H1 (cell line): ENCODE data around the gene SPATA13. TPM values are rescaled to one million over a fixed set of nuclear protein-coding genes. Genes with fewer than 3 reads are reported as not detected.

Experiments used
- CTCF ChIA-PET: fragments of 300-600 bp; sonication (Branson Sonifier 250); formaldehyde crosslinking; loops from one replicate; lab custom pipeline; 2021; ENCODE audit not compliant: partially characterized antibody; lab: Charles Lee
- POLR2A ChIA-PET: fragments of 300-600 bp; sonication (Branson Sonifier 250); formaldehyde crosslinking; loops from one replicate; lab custom pipeline; 2021; ENCODE audit warnings: inconsistent platforms; ENCODE audit not compliant: partially characterized antibody; lab: Charles Lee
- DNase-seq, 2 experiments: peaks; one replicate each; pipeline versions ENCODE4 v3.0.0 to v3.0.0-alpha.2; 2010 to 2022; ENCODE audit warnings: low spot score in 2 of 2, low read depth in 1 of 2, mixed read lengths in 1 of 2
- FAIRE-seq: peaks from 2 replicates; lab custom pipeline; 2011; peaks lifted over from hg19 to GRCh38; lab: Jason Lieb, UNC
- H2AFZ ChIP-seq: 2 replicates; pipeline ENCODE4 v1.8.1; 2012; ENCODE audit warnings: low read length, inconsistent platforms
- H2AK5ac ChIP-seq: 2 replicates; pipeline ENCODE4 v1.6.1; 2013; ENCODE audit warnings: low read depth, low read length
- H2BK120ac ChIP-seq: replicated peaks from 2 replicates; pipeline ENCODE3; 2013; ENCODE audit warnings: low read depth, low read length, inconsistent platforms
- H2BK12ac ChIP-seq: 2 replicates; pipeline ENCODE4 v1.6.1; 2013; ENCODE audit warnings: low read depth, low read length
- H2BK15ac ChIP-seq: 2 replicates; pipeline ENCODE4 v1.6.1; 2013; ENCODE audit warnings: low read length
- H2BK20ac ChIP-seq: 2 replicates; pipeline ENCODE4 v1.6.1; 2013; ENCODE audit warnings: low read length
- H2BK5ac ChIP-seq: 2 replicates; pipeline ENCODE4 v1.6.1; 2013; ENCODE audit warnings: low read depth, low read length
- H3K14ac ChIP-seq: 2 replicates; pipeline ENCODE4 v1.6.1; 2013; ENCODE audit warnings: inconsistent platforms; ENCODE audit not compliant: insufficient read length
- H3K18ac ChIP-seq: 2 replicates; pipeline ENCODE4 v1.6.1; 2013; ENCODE audit warnings: low read length; ENCODE audit errors: extremely low read depth
- H3K23ac ChIP-seq: 2 replicates; pipeline ENCODE4 v1.6.1; 2013; ENCODE audit warnings: inconsistent platforms; ENCODE audit not compliant: insufficient read length
- H3K23me2 ChIP-seq: 2 replicates; pipeline ENCODE4 v1.6.1; 2013; ENCODE audit warnings: low read depth, low read length
- H3K27ac ChIP-seq: 2 replicates; pipeline ENCODE4 v1.6.1; 2011; ENCODE audit warnings: low read depth, low read length, inconsistent platforms
- H3K27me3 ChIP-seq, 4 experiments: replicated peaks in 1 of 4; 1 replicate in 1 of 4; 2 replicates in 3 of 4; pipeline versions ENCODE4 v1.6.1 to v1.8.1; 2011 to 2013; ENCODE audit warnings: low read length in 3 of 4, mild to moderate bottlenecking in 3 of 4, inconsistent platforms in 2 of 4, mixed read lengths in 2 of 4, moderate library complexity in 1 of 4; ENCODE audit not compliant: control insufficient read depth in 3 of 4, insufficient read depth in 3 of 4; ENCODE audit errors: extremely low read depth in 1 of 4
- H3K36me3 ChIP-seq, 4 experiments: 2 replicates each; pipeline versions ENCODE4 v1.6.1 to v1.8.1; 2011 to 2013; ENCODE audit warnings: mild to moderate bottlenecking in 4 of 4, low read length in 3 of 4, moderate library complexity in 2 of 4, control low read depth in 1 of 4, inconsistent platforms in 1 of 4; ENCODE audit not compliant: insufficient read depth in 4 of 4, control insufficient read depth in 2 of 4
- H3K4ac ChIP-seq: replicated peaks from 2 replicates; pipeline ENCODE3; 2013; ENCODE audit warnings: low read length, low read depth, mixed read lengths, inconsistent platforms; ENCODE audit not compliant: insufficient read length
- H3K4me1 ChIP-seq, 4 experiments: replicated peaks in 1 of 4; 1 replicate in 1 of 4; 2 replicates in 3 of 4; pipeline versions ENCODE4 v1.6.1 to v1.8.1; 2011 to 2013; ENCODE audit warnings: low read length in 3 of 4, inconsistent platforms in 2 of 4, mixed read lengths in 1 of 4; ENCODE audit not compliant: insufficient read depth in 4 of 4, control insufficient read depth in 3 of 4
- H3K4me2 ChIP-seq, 2 experiments: 2 replicates each; pipeline versions ENCODE4 v1.6.1 to v1.8.1; 2011 to 2013; ENCODE audit warnings: low read depth in 2 of 2, low read length in 2 of 2, control low read depth in 1 of 2, inconsistent platforms in 1 of 2, mild to moderate bottlenecking in 1 of 2; ENCODE audit not compliant: insufficient read depth in 1 of 2
- H3K4me3 ChIP-seq, 4 experiments: fragments of 200-600, 300-600 bp in 1 of 4; sonication (generic), shearing (Covaris generic), sonication (Bioruptor Twin) in 1 of 4; 2 replicates each; pipeline versions ENCODE4 v1.5.1 to v1.8.1; 2011 to 2016; ENCODE audit warnings: low read length in 4 of 4, low read depth in 3 of 4, control low read depth in 2 of 4, inconsistent platforms in 2 of 4, mild to moderate bottlenecking in 2 of 4, mixed read lengths in 1 of 4, moderate library complexity in 1 of 4; ENCODE audit not compliant: insufficient read depth in 2 of 4; ENCODE audit errors: extremely low read depth in 1 of 4
- H3K56ac ChIP-seq: replicated peaks from 2 replicates; pipeline ENCODE3; 2013; ENCODE audit warnings: low read depth, mild to moderate bottlenecking, mixed read lengths, low read length, inconsistent platforms; ENCODE audit not compliant: insufficient read length
- H3K79me1 ChIP-seq: 2 replicates; pipeline ENCODE4 v1.6.1; 2013; ENCODE audit warnings: low read depth, low read length, control low read depth
- H3K79me2 ChIP-seq, 2 experiments: 2 replicates each; pipeline versions ENCODE4 v1.6.1 to v1.8.1; 2012 to 2013; ENCODE audit warnings: low read length in 2 of 2, mild to moderate bottlenecking in 2 of 2, inconsistent platforms in 1 of 2; ENCODE audit not compliant: insufficient read depth in 2 of 2, control insufficient read depth in 1 of 2
- H3K9ac ChIP-seq, 4 experiments: replicated peaks in 1 of 4; 1 replicate in 1 of 4; 2 replicates in 3 of 4; pipeline versions ENCODE4 v1.6.1 to v1.8.1; 2011 to 2013; ENCODE audit warnings: low read depth in 3 of 4, low read length in 3 of 4, control low read depth in 2 of 4, mild to moderate bottlenecking in 2 of 4, moderate library complexity in 2 of 4, inconsistent platforms in 1 of 4; ENCODE audit errors: extremely low read depth in 1 of 4
- H3K9me3 ChIP-seq, 2 experiments: 2 replicates each; pipeline versions ENCODE4 v1.6.1 to v1.8.1; 2012 to 2013; ENCODE audit warnings: mild to moderate bottlenecking in 2 of 2, moderate library complexity in 2 of 2, control low read depth in 1 of 2, inconsistent platforms in 1 of 2, low read depth in 1 of 2, low read length in 1 of 2, mixed read lengths in 1 of 2; ENCODE audit not compliant: insufficient read depth in 2 of 2
- H4K20me1 ChIP-seq, 2 experiments: replicated peaks in 1 of 2; 2 replicates each; pipeline versions ENCODE3 to v1.8.1; 2011 to 2013; ENCODE audit warnings: inconsistent platforms in 2 of 2, low read length in 2 of 2, mild to moderate bottlenecking in 1 of 2; ENCODE audit not compliant: insufficient read depth in 2 of 2, control insufficient read depth in 1 of 2
- H4K5ac ChIP-seq: 2 replicates; pipeline ENCODE4 v1.6.1; 2013; ENCODE audit warnings: low read length, low read depth, mixed read lengths, inconsistent platforms; ENCODE audit not compliant: insufficient read length
- H4K8ac ChIP-seq: 2 replicates; pipeline ENCODE4 v1.8.0; 2013; ENCODE audit warnings: mild to moderate bottlenecking, moderate library complexity, low read length, inconsistent platforms; ENCODE audit not compliant: insufficient read depth; ENCODE audit errors: extremely low read depth
- H4K91ac ChIP-seq: replicated peaks from 2 replicates; pipeline ENCODE3; 2013; ENCODE audit warnings: low read length, mixed read lengths, inconsistent platforms; ENCODE audit not compliant: insufficient read length
- BACH1 ChIP-seq: IDR thresholded peaks from 2 replicates; pipeline ENCODE4 v1.6.1; 2012; ENCODE audit warnings: low read length, improper control_type of control experiment
- BRCA1 ChIP-seq: IDR thresholded peaks from 2 replicates; pipeline ENCODE4 v1.6.1; 2012; ENCODE audit warnings: low read depth, low read length, improper control_type of control experiment
- CTCF ChIP-seq, 3 experiments: IDR thresholded peaks; 1 replicate in 2 of 3; 2 replicates in 1 of 3; pipeline versions ENCODE4 v1.5.1 to v1.6.1; 2011; ENCODE audit warnings: low read length in 3 of 3, mild to moderate bottlenecking in 3 of 3, inconsistent platforms in 2 of 3, low read depth in 1 of 3, moderate library complexity in 1 of 3; ENCODE audit not compliant: insufficient read depth in 1 of 3; ENCODE audit errors: control extremely low read depth in 1 of 3
- EZH2 ChIP-seq: fragments of 200-600 bp; sonication (generic); IDR thresholded peaks from 2 replicates; pipeline ENCODE4 v1.7.1; 2012; ENCODE audit warnings: low read depth, mild to moderate bottlenecking, moderate library complexity, low read length, inconsistent platforms; ENCODE audit not compliant: severe bottlenecking
- GABPA ChIP-seq: IDR thresholded peaks from 2 replicates; pipeline ENCODE4 v1.6.1; 2011; ENCODE audit warnings: mild to moderate bottlenecking, low read length, moderate library complexity, borderline replicate concordance; ENCODE audit not compliant: insufficient read depth
- KDM5A ChIP-seq: fragments of 200-600 bp; IDR thresholded peaks from 2 replicates; pipeline ENCODE4 v1.7.1; 2012; ENCODE audit warnings: mild to moderate bottlenecking, low read length, inconsistent platforms, mixed read lengths
- MAFK ChIP-seq: IDR thresholded peaks from 2 replicates; pipeline ENCODE4 v1.6.1; 2012; ENCODE audit warnings: low read depth, mild to moderate bottlenecking, improper control_type of control experiment, low read length
- MAX ChIP-seq: IDR thresholded peaks from 2 replicates; pipeline ENCODE4 v1.6.1; 2012; ENCODE audit warnings: inconsistent platforms
- NANOG ChIP-seq: IDR thresholded peaks from 2 replicates; pipeline ENCODE4 v1.6.1; 2011; ENCODE audit warnings: low read length, low read depth, mild to moderate bottlenecking, inconsistent platforms; ENCODE audit not compliant: insufficient read depth, poor library complexity, severe bottlenecking
- RAD21 ChIP-seq, 2 experiments: IDR thresholded peaks in 1 of 2; conservative IDR thresholded peaks in 1 of 2; 2 replicates each; pipeline ENCODE4 v1.6.1; 2011; ENCODE audit warnings: low read depth in 2 of 2, low read length in 2 of 2, improper control_type of control experiment in 1 of 2, inconsistent platforms in 1 of 2, mild to moderate bottlenecking in 1 of 2, moderate library complexity in 1 of 2
- YY1 ChIP-seq: IDR thresholded peaks from 2 replicates; pipeline ENCODE4 v1.6.1; 2011; ENCODE audit warnings: low read depth, mild to moderate bottlenecking, low read length
- WGBS, 2 experiments: shearing (Covaris generic) in 1 of 2; methylation state at CpG; one replicate each; pipeline versions ENCODE4 v1.1.6 to v1.1.7; 2013 to 2015; ENCODE audit warnings: low lambda C conversion rate in 2 of 2, mixed read lengths in 2 of 2, inconsistent platforms in 1 of 2, low coverage in 1 of 2, missing lambda C conversion rate in 1 of 2; ENCODE audit not compliant: insufficient replicate concordance in 2 of 2, insufficient coverage in 1 of 2, insufficient read length in 1 of 2; ENCODE audit errors: extremely low coverage in 1 of 2, missing lambda C conversion rate in 1 of 2; 5-methylcytosine and 5-hydroxymethylcytosine counted together
- polyA plus RNA-seq, 7 experiments: library from polyadenylated mRNA; depleted of rRNA in 3 of 7; stranded (reverse) in 5 of 7; unstranded in 2 of 7; fragments of >200 nt in 5 of 7; fragments of 200-250 nt in 2 of 7; gene quantifications; 1 replicate in 5 of 7; 2 replicates in 1 of 7; 4 replicates in 1 of 7; pipeline versions ENCODE4 v1.2.1 to v1.2.3, GENCODE V29; 2011 to 2013; ENCODE audit warnings: missing spikeins in 2 of 7, mixed read lengths in 2 of 7
- total RNA-seq: library from RNA; stranded (reverse); fragmentation: NEBNext Ultra II Directional; extraction: Animal tissue kit (Norgen Biotek cat#: 25700); gene quantifications from 2 replicates; pipeline ENCODE4 v1.2.1, GENCODE V29; 2021

Gene SPATA13
- total and polyA plus RNA-seq, 2 of the 8 experiments (the other 6 are each of a cell fraction or from before 2014, with no cell fraction given): 12.6 to 30.9 TPM

GRCh38 chr13:24276861-24277260, 116.3 kb downstream of the SPATA13 start:
- H3K27me3 ChIP-seq: no peaks in the 10 kb centered on the region
- no peak overlapping the region for H2BK12ac ChIP-seq
- no peak overlapping the region for H4K91ac ChIP-seq
- H2BK120ac ChIP-seq: no peak overlapping the region
- no peaks in the 10 kb centered on the region for H3K23me2 ChIP-seq
- 88% methylated on average over 12 of the region's 13 CpGs; no CpG with 5 or more reads in 1 of the 2 experiments for WGBS, 2 experiments
- ChIA-PET CTCF (interaction anchor here (0.7 kb wide), 1 partner anchor 399 kb away, joined by 3 read pairs; no protein-coding TSS in a partner anchor), POLR2A (no interaction called here)
- H3K27ac ChIP-seq: no peak overlapping the region
- no peak overlapping the region for H2BK20ac ChIP-seq
- no peak overlapping the region for H3K14ac ChIP-seq
- H3K9ac ChIP-seq: no peak overlapping the region
- no peak overlapping the region for H3K4ac ChIP-seq
- no peak for FAIRE-seq
- no peak overlapping the region for H2AFZ ChIP-seq
- no peaks in the 10 kb centered on the region for H3K36me3 ChIP-seq
- H4K20me1 ChIP-seq: peaks cover 2% of the 10 kb centered on the region in 2 experiments
- no peak overlapping the region for H2AK5ac ChIP-seq
- no peaks in the 10 kb centered on the region for H3K79me2 ChIP-seq
- H3K23ac ChIP-seq: no peak overlapping the region
- H2BK15ac ChIP-seq: no peak overlapping the region
- no peaks in the 10 kb centered on the region; the same call in 1 of the 2 replicates for H3K79me1 ChIP-seq
- no peaks in the 10 kb centered on the region for H3K9me3 ChIP-seq
- H3K18ac ChIP-seq: no peak overlapping the region
- no peak overlapping the region for H4K8ac ChIP-seq
- H3K4me2 ChIP-seq: no peak overlapping the region
- H3K4me3 ChIP-seq: no peak overlapping the region
- no peak overlapping the region for H3K56ac ChIP-seq
- DNase-seq: no peak
- no peak overlapping the region for H4K5ac ChIP-seq
- H2BK5ac ChIP-seq: no peak overlapping the region
- no peaks in the 10 kb centered on the region for H3K4me1 ChIP-seq
- TF ChIP-seq EZH2 (no peak), GABPA (no peak), MAX (no peak), YY1 (no peak), BRCA1 (no peak), MAFK (no peak), KDM5A (no peak), RAD21 (IDR thresholded peaks at IDR 0.05 in 1 of 2, conservative IDR thresholded peaks at IDR 0.05 in 1 of 2; ENCODE audit: low read depth in 2 of 2, low read length in 2 of 2) (no peak), NANOG (no peak), BACH1 (no peak), CTCF (IDR thresholded peaks at IDR 0.05; ENCODE audit: control extremely low read depth in 1 of 3, insufficient read depth in 1 of 3, low read depth in 1 of 3, low read length in 3 of 3) (no peak)
